Fibroblast of the conjunctiva (primary cell): ENCODE data around the gene ZSWIM5.
"Not testable (repeated sequence)": the region's sequence is repeated elsewhere in the genome, so short reads cannot be mapped to it uniquely, and the experiment has no call there.

Experiments used
- DNase-seq: peaks from one replicate; pipeline ENCODE4 v3.0.0-alpha.2; 2010; ENCODE audit warnings: low read depth

ZSWIM5 gene

DNA sequence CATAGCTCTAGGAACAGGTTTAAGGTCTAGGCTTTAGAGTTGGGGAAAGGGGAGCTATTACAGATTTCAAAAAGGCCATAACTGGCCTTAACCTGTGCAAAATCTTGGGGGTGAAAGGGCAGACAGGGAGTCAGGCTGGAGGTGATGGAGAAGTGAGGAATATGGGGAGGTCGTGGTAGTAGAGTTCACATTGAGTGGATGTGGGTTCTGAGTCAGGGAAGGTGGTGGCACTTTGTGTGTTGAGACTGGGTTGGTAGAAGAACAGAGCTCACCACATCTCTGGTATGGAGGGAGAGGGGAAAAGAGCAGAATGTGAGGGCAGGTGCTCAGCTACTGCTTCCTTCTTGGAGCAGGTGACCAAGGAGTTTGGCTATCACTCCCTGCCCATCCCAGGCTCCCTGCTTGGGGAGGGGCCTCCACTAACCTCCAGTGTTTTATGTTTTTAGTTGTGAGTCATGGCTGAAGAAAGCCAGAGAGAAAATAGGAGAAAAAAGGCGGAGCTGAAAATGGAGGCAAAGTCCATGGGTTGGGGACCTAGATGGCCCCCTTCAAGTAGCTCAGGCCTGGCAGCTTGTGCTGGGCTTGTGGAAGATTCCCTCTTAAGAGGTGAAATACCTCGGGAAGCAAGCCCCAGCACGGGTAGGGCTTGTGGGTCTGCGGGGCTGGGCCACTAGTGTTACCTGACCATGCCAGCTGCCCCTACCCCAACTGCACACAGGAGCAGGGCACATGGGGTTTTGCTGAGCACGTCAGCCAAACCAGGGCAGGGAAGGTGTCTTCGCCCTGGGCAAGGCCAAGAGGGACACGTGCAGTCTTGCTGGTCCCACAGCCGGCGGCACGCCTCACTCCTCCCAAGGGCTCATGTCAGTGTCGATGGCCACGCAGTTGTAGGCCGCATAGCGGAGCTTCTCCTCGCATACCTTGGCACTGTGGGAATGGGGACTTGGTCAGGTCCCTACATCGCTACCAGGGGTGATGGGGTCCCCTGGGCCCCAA lies 203.5 kb downstream of the ZSWIM5 start:
- DNase-seq, result no peak

- not testable (repeated sequence) for DNase-seq
Measured at GRCh38 chr1:45001576-45001975, 204.8 kb downstream of the ZSWIM5 start.

- no peak for DNase-seq
Measured at GRCh38 chr1:45001011-45001481, 205.4 kb downstream of the ZSWIM5 start.

DNA sequence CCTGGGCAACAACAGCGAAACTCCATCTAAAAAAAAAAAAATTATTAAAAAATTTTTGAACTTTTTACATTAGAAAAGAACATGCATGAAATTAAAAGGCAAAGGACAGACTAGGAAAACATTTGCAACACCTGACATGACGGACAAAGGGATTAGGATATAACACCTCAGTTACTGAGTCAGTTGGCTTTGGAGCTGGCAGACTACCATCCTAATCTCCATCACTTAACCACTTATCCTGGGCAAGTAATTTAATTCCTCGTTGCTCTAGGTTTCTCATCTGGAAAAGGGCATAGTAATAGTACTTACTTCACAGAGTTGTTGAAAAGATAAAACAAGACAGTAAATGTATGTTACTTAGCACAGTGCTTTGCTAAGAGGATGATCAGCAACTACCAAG lies 207.2 kb downstream of the ZSWIM5 start:
- DNase-seq, result no peak

DNA sequence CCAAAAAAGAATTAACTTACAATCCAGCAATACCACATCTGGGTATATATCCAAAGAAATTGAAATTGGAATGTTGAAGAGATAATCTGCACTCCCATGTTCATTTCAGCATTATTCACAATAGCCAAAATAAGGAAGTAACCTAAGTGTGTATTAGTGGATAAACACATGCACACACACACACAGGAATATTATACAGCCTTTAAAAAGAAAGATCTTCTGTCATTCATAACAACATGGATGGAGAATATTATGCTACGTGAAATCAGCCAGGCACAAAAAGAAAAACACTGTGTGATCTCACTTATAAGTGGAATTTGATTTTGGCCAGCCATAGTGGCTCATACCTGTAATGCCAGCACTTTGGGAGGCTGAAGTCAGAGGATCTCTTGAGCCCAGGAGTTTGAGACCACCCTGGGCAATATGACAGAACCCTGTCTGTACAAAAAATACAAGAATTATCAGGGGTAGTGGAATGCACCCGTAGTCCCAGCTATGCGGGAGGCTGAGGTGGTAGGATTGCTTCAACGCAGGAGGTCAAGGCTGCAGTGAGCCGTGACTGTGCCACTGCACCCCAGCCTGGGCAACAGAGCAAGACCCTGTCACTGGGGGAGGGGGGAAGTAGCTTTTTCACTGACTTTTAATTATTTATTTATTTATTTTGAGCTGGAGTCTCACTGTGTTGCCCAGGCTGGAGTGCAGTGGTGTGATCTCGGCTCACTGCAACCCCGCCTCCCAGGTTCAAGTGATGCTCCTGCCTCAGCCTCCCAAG lies 210.8 kb downstream of the ZSWIM5 start:
- DNase-seq, result no peak

DNA sequence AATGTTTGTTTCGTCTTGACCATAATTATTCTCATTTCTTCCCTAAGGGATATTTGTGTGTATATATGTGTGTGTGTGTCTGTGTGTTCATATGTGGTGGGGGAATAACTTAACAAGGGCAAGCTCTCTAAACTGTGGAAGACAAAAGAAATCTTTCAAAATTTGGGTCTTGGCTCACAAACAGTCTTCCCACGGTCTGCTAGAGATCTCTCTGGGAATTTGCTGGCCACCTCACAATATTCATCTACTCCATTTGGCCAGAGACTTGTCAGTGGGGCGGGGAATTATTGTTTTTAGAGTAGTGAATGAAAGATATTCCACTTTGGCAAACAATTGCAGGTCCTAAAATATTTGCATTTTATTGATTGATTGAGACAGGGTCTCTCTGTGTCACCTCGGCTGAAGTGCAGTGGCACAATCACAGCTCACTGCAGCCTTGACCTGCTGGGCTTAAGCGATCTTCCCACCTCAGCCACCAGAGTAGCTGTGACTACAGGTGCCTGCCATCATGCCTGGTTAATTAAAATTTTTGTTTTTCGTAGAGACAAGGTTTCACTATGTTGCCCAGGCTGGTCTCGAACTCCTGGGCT lies 212.0 kb downstream of the ZSWIM5 start:
- DNase-seq, result no peak

DNA sequence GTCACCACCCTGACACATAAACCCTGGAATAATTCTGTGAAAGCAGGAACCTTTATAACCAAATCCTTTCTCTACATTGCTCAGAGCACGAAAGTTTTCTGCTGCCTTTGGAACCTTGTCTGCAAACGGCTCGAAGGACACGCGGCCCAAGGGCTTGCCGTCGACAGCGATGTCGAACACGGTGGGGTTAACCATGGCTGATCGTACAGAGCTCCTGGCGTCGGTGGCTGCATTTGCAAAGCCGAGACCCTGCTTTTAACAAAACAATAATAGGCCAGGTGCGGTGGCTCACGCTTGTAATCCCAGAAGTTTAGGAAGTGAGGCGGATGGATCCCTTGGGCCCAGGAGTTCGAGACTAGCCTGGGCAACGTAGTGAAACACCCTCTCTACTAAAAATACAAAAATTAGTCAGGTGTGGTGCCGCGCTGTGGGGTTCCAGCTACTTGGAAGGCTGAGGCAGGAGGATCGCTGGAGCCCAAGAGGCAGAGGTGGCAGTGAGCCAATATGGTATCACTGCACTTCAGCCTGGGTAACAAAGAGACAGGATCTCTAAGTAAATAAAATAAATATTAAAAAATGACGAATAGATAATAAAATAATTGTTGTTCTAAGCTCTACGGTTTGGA lies 217.8 kb downstream of the ZSWIM5 start:
- DNase-seq, result no peak

DNA sequence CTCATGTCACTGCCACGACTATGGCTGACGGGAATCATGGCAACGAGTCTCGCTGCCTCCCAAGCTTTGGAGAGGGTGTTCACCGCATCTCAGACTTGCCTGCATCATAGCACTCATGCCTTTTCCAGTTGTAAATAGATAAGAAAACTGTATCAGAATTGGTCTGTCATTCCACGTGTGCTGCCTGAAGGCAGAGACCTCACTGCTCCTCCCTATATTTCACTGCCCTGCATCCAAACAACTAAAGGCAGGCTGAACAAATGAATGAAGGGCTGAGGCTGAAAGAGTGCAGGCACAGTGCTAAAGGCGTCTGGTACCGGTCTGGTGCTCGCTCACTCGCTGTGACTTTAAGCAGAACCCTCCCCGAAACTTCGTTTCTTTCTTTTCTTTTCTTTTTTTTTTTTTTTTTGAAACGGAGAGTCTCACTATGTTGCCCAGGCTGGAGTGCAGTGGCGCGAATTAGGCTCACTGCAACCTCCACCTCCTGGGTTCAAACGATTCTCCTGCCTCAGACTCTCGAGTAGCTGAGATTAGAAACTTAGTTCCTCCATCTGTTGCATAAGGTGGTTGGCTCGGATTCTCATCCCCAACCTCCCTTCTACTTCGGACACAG lies 220.6 kb downstream of the ZSWIM5 start:
- DNase-seq, result no peak

- DNase-seq, result not testable (repeated sequence)
Measured at GRCh38 chr1:44977372-44977771, 229.0 kb downstream of the ZSWIM5 start.

DNA sequence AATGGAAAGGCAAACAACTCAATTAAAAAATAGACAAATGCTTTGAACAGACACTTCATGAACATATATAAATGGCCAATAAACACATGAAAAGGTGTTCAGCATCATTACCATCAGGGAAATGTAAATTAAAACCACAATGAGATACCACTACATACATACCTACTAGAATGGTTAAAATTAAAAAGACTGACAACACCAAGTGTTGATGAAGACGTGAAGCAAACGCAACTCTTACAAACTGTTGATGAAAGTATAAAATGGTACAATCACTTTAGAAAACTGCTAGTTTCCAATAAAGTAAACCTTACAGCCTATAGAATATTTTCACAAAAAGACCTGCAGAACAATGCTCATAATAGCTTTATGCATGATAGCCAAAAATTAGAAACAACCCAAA lies 230.2 kb downstream of the ZSWIM5 start:
- DNase-seq, result no peak

GRCh38 chr1:44973645-44974044 lies 232.8 kb downstream of the ZSWIM5 start:
- no peak for DNase-seq

DNA sequence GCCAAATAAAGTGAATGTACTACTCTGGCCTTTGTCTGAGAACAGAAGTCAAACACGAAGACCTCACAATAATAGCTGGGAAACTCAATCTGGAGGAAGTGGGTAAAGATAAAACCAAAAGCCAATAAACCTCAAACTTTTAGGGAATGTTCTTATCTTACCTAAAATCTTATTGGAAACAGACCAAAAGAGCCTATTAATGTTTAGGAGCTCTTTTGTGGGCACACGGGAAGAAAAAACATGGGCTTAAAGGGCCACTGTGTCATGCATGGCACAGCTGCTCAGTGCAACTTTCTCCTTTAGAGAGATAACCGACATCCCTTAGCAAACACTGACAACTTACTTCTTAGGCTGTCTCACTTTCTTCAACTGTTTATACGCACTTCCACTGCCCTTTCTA lies 236.1 kb downstream of the ZSWIM5 start:
- DNase-seq, result no peak
